ENCODE results near the gene RIMKLA.
A peak's percentile ranks its signal among the peaks of the same experiment; 100 is the strongest.

The RIMKLA gene

GRCh38 chr1:42462828-42463763 is 82.5 kb downstream of the RIMKLA start, which contains the start of gene CCDC30:
Gene CCDC30 (plus strand): TSS chr1:42463286. CDS start chr1:42480552, 17,266 bp downstream.
- Mint-ChIP-seq H3K27ac (peak within 1 kb of the TSS; percentile 72), H3K27me3 (peaks cover 10% of the 10 kb centered on the region), H3K4me1 (peaks cover 44% of the 10 kb centered on the region), H3K9me3 (no peaks in the 10 kb centered on the region), H3K36me3 (peaks cover 37% of the 10 kb centered on the region), H3K4me3 (peak within 1 kb of the TSS; percentile 67)
- CTCF ChIA-PET = interaction anchor here (0.6 kb wide), 1 partner anchor 818 kb away, joined by 4 read pairs; no protein-coding TSS in a partner anchor
- peak; percentile 98 for DNase-seq

GRCh38 chr1:42463921-42464320 is 83.3 kb downstream of the RIMKLA start:
- peaks cover 29% of the 10 kb centered on the region for H3K36me3 Mint-ChIP-seq
- DNase-seq = no peak
- H3K27me3 Mint-ChIP-seq = peaks cover 10% of the 10 kb centered on the region
- H3K4me3 Mint-ChIP-seq = peak overlapping the region; percentile 67
- no peaks in the 10 kb centered on the region for H3K9me3 Mint-ChIP-seq
- peaks cover 36% of the 10 kb centered on the region for H3K4me1 Mint-ChIP-seq
- no peak overlapping the region for H3K27ac Mint-ChIP-seq
- CTCF ChIA-PET = no interaction called here

- H3K36me3 Mint-ChIP-seq = peaks cover 10% of the 10 kb centered on the region
- H3K4me1 Mint-ChIP-seq = peaks cover 24% of the 10 kb centered on the region
- CTCF ChIA-PET = no interaction called here
- H3K4me3 Mint-ChIP-seq = no peak overlapping the region
- H3K9me3 Mint-ChIP-seq = no peaks in the 10 kb centered on the region
- peaks cover 10% of the 10 kb centered on the region for H3K27me3 Mint-ChIP-seq
- H3K27ac Mint-ChIP-seq = no peak overlapping the region
- DNase-seq = no peak
Observed at GRCh38 chr1:42466030-42466429, 85.4 kb downstream of the RIMKLA start.

- CTCF ChIA-PET = no interaction called here
Observed at GRCh38 chr1:42469727-42470126, 89.1 kb downstream of the RIMKLA start.

More at GRCh38 chr1:42469727-42470126, 89.1 kb downstream of the RIMKLA start:
- H3K27me3 Mint-ChIP-seq = no peaks in the 10 kb centered on the region
- H3K4me1 Mint-ChIP-seq = no peaks in the 10 kb centered on the region
- no peak for DNase-seq
- H3K9me3 Mint-ChIP-seq = no peaks in the 10 kb centered on the region
- no peak overlapping the region for H3K4me3 Mint-ChIP-seq
- no peak overlapping the region for H3K27ac Mint-ChIP-seq
- no peaks in the 10 kb centered on the region for H3K36me3 Mint-ChIP-seq
